ENCODE data around the gene ADAM22. TPM values are rescaled to one million over a fixed set of nuclear protein-coding genes. Genes with fewer than 3 reads are reported as not detected.
"Not testable (repeated sequence)": the region's sequence is repeated elsewhere in the genome, so short reads cannot be mapped to it uniquely, and the experiment has no call there.

Gene ADAM22, protein sequence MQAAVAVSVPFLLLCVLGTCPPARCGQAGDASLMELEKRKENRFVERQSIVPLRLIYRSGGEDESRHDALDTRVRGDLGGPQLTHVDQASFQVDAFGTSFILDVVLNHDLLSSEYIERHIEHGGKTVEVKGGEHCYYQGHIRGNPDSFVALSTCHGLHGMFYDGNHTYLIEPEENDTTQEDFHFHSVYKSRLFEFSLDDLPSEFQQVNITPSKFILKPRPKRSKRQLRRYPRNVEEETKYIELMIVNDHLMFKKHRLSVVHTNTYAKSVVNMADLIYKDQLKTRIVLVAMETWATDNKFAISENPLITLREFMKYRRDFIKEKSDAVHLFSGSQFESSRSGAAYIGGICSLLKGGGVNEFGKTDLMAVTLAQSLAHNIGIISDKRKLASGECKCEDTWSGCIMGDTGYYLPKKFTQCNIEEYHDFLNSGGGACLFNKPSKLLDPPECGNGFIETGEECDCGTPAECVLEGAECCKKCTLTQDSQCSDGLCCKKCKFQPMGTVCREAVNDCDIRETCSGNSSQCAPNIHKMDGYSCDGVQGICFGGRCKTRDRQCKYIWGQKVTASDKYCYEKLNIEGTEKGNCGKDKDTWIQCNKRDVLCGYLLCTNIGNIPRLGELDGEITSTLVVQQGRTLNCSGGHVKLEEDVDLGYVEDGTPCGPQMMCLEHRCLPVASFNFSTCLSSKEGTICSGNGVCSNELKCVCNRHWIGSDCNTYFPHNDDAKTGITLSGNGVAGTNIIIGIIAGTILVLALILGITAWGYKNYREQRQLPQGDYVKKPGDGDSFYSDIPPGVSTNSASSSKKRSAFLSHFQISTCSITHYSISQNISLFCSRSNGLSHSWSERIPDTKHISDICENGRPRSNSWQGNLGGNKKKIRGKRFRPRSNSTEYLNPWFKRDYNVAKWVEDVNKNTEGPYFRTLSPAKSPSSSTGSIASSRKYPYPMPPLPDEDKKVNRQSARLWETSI
- 1 to 10 TPM; 1.8 to 2.2 TPM for total RNA-seq

DNA sequence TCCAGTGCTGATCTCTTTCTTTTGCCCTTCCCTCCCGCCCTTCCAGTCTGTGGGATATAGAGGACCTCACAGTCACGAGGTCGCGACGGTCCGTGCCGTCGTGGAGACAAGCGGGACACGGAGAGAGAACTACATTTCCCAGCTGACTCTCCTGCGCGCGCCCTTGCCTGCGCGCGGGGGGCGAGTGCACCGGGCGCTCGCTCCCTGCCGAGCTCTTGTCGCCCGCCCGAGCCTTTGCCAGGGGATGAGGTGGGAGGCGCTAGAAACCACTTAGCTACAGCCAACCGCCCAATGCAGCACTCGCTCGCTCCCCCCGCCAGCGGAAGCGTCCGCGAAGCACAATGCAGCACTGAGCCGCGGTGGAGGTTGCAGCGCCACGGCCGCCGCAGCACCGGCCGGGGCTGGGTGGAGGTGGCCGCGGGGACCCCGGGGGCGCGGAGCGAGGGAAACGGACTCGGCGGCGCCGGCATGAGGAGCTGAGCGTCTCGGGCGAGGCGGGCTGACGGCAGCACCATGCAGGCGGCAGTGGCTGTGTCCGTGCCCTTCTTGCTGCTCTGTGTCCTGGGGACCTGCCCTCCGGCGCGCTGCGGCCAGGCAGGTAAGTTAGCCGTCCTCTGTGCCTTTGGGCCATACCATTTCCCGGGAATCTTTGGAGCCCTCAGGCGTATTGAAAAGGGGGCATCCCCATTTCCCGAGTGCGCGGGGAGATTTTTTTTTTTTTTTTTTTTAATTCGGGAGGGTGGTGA, at the start of gene ADAM22:
Gene ADAM22, plus strand, starts transcription at position 299 of the 746 bp plus-strand sequence. Its CDS starts 215 bp downstream, at position 514.
- Mint-ChIP-seq H3K4me1 (ENCODE audit: low read depth) (peaks cover 9% of the 10 kb centered on the region), H3K9me3 (no peaks in the 10 kb centered on the region), H3K36me3 (no peaks in the 10 kb centered on the region), H3K27ac (no peak within 1 kb of the TSS), H3K4me3 (peak within 1 kb of the TSS; percentile 81), H3K27me3 (peaks cover 5% of the 10 kb centered on the region)
- ChIA-PET POLR2A (interaction anchor here (0.7 to 1.3 kb wide), 2 partner anchors 58 to 1129 kb away, joined by 3 to 4 read pairs; partner anchors contain the start of genes DBF4 and SLC25A40), CTCF (interaction anchor here (0.5 to 1.2 kb wide), 4 partner anchors 121 to 1788 kb away, joined by 3 to 4 read pairs (median 3); no protein-coding TSS in a partner anchor)
- intact Hi-C loops (cut with micrococcal nuclease) = loop anchor here (1.0 to 5.0 kb wide), 4 partner anchors 58 to 717 kb away; partner anchors contain the start of genes CROT, DBF4, SLC25A40 and SRI
- DNase-seq = peak; percentile 89

DNA sequence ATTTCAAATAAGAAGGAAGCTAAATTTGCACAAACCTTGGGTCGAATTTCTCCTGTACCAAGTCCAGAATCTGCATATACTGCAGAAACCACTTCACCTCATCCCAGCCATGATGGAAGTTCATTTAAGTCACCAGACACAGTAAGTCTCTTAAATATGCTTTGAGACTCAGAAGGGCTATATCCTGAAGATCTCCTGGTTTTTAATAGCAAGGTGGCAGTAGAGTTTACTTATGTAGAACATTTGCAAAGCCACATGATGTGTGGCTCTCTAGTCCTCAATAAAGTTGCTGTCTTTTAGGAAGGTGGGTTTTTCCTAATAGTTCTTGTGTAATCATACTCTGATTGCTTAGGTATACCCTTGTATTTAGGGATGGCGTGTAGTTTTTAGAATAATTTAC, 49.0 kb upstream of the ADAM22 start:
- H3K4me1 Mint-ChIP-seq (ENCODE audit: low read depth) = peaks cover 14% of the 10 kb centered on the region
- CTCF ChIA-PET = interaction anchor here (1.0 to 4.0 kb wide), 4 partner anchors 9 to 469 kb away, joined by 3 to 35 read pairs (median 3); partner anchors contain the start of genes DBF4 and SLC25A40
- H3K36me3 Mint-ChIP-seq = peaks cover 47% of the 10 kb centered on the region
- H3K9me3 Mint-ChIP-seq = no peaks in the 10 kb centered on the region
- no peaks in the 10 kb centered on the region for H3K27me3 Mint-ChIP-seq
- H3K4me3 Mint-ChIP-seq = no peak overlapping the region
- intact Hi-C loops (cut with micrococcal nuclease) = loop anchor here (10.0 kb wide), 1 partner anchor 230 kb away; no protein-coding TSS in a partner anchor
- no peak for DNase-seq
- no peak overlapping the region for H3K27ac Mint-ChIP-seq
- POLR2A ChIA-PET = no interaction called here

DNA sequence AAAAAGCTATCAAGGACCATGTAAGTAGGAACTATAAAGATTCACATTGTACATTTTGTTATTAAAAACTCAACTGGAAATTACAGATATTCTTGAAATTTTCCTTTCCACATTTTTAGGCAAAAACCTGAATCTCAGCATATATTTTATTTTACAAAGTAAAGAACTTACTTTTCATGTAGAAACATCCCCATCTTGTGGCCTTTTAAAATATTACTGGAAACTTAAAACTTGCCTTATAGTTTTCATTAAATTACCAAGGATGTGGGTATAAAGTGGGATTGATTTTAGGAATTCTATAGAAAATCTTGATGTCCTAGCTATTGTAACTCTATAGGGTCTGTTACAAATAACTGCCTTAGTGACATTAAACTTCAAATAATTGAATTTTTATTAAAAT, 47.2 kb upstream of the ADAM22 start:
- ChIA-PET CTCF (interaction anchor here (1.0 to 4.0 kb wide), 7 partner anchors 8 to 574 kb away, joined by 3 to 35 read pairs (median 4); no protein-coding TSS in a partner anchor), POLR2A (no interaction called here)
- Mint-ChIP-seq H3K36me3 (peaks cover 37% of the 10 kb centered on the region), H3K4me1 (ENCODE audit: low read depth) (peaks cover 4% of the 10 kb centered on the region), H3K27ac (no peak overlapping the region), H3K9me3 (no peaks in the 10 kb centered on the region), H3K4me3 (no peak overlapping the region), H3K27me3 (no peaks in the 10 kb centered on the region)
- no peak for DNase-seq
- intact Hi-C loops (cut with micrococcal nuclease) = loop anchor here (1.0 to 10.0 kb wide), 3 partner anchors 89 to 381 kb away; no protein-coding TSS in a partner anchor

DNA sequence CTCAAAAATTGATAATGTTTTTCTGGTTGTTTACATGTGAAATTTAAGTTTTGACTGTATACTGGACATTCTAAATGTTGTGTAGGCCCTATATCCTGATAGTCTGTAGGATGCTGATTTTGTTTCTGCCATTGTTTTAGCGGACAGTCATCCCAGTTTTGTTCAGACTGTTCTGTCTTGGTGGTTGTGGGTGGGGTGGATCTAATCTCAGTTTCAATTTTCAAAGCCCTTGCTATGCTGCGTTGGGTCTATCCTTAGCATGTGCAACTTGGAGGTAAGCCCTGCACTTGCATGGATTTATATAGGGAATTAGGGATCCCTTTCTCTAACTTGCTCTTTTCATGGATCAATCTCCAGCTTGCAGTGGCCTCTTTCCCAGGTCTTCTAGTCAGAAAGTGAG, 38.7 kb upstream of the ADAM22 start:
- Mint-ChIP-seq H3K27me3 (no peaks in the 10 kb centered on the region), H3K9me3 (no peaks in the 10 kb centered on the region), H3K36me3 (peaks cover 32% of the 10 kb centered on the region), H3K27ac (no peak overlapping the region), H3K4me3 (no peak overlapping the region), H3K4me1 (ENCODE audit: low read depth) (peaks cover 5% of the 10 kb centered on the region)
- POLR2A ChIA-PET = no interaction called here
- no peak for DNase-seq
- intact Hi-C loops (cut with micrococcal nuclease) = no loop called here
- CTCF ChIA-PET = no interaction called here

DNA sequence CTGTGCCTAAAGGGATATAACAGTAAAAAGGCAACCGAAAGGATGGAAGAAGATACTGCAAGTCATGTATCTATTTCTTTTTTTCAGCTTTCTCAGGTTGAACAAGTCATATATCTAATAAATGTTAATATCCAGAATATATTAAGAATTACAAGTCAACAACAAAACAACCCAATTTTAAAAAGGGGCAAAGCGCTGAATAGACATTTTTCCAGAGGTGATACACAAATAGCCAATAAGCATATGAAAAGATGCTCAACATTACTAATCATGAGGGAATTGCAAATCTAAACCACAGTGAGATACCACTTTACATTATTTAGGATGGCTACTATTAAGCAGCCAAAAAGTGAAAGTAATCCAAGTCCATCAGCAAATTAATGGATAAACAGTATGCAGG, 34.8 kb upstream of the ADAM22 start:
- Mint-ChIP-seq H3K27me3 (no peaks in the 10 kb centered on the region), H3K9me3 (no peaks in the 10 kb centered on the region), H3K27ac (no peak overlapping the region), H3K4me3 (no peak overlapping the region), H3K36me3 (peaks cover 33% of the 10 kb centered on the region), H3K4me1 (ENCODE audit: low read depth) (peaks cover 2% of the 10 kb centered on the region)
- intact Hi-C loops (cut with micrococcal nuclease) = no loop called here
- DNase-seq = no peak
- CTCF ChIA-PET = no interaction called here
- POLR2A ChIA-PET = no interaction called here

DNA sequence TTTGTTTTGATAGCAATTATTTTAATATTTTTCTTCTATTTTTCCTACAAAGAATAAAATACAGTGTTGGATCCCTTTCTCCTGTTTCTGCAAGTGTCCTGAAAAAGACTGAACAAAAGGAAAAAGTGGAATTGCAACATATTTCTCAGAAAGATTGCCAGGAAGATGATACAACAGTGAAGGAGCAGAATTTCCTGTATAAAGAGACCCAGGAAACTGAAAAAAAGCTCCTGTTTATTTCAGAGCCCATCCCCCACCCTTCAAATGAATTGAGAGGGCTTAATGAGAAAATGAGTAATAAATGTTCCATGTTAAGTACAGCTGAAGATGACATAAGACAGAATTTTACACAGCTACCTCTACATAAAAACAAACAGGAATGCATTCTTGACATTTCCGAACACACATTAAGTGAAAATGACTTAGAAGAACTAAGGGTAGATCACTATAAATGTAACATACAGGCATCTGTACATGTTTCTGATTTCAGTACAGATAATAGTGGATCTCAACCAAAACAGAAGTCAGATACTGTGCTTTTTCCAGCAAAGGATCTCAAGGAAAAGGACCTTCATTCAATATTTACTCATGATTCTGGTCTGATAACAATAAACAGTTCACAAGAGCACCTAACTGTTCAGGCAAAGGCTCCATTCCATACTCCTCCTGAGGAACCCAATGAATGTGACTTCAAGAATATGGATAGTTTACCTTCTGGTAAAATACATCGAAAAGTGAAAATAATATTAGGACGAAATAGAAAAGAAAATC, 26.7 kb upstream of the ADAM22 start:
- H3K27ac Mint-ChIP-seq = not testable (repeated sequence)

DNA sequence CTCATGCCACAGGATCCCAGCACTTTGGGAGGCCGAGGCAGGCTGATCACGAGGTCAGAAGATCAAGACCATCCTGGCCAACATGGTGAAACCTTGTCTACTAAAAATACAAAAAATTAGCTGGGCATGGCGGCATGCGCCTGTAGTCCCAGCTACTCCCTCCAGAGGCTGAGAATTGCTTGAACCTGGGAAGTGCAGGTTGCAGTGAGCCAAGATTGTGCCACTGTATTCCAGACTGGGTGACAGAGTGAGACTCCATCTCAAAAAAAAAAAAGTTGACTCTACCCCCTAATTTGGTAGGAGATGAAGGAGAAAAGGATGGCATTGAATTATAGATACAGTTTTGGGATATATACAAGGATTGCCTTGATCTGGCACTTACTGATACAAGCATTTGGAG, 25.2 kb upstream of the ADAM22 start:
- intact Hi-C loops (cut with micrococcal nuclease); DNase-seq; H3K4me3 Mint-ChIP-seq; CTCF ChIA-PET; POLR2A ChIA-PET; H3K27ac Mint-ChIP-seq; H3K27me3 Mint-ChIP-seq; H3K4me1 Mint-ChIP-seq (ENCODE audit: low read depth); H3K9me3 Mint-ChIP-seq: not testable (repeated sequence)
- peaks cover 14% of the 10 kb centered on the region for H3K36me3 Mint-ChIP-seq

More for the DNA sequence above, 26.7 kb upstream of the ADAM22 start:
- POLR2A ChIA-PET; H3K4me1 Mint-ChIP-seq (ENCODE audit: low read depth); H3K9me3 Mint-ChIP-seq; intact Hi-C loops (cut with micrococcal nuclease); CTCF ChIA-PET; DNase-seq; H3K27me3 Mint-ChIP-seq; H3K4me3 Mint-ChIP-seq: not testable (repeated sequence)
- peaks cover 18% of the 10 kb centered on the region for H3K36me3 Mint-ChIP-seq

DNA sequence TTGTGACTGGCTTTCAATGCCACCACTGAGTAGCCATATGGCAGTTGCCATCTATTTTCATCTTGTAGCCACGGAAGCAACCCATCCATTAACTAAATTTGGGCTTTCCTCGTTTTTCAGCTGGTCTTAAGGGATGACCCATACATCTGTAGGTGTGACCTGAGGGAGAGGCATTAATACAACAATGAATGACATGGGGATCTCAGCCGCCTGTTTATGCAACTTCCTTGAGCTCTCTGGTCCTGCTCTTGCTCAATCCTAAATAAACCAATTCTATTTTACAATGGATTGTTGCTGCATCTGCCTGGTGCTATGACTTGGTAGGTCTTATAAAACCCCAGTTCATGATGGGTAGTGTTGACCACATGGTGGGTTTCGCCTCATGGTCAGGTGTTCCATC, 21.9 kb upstream of the ADAM22 start:
- Mint-ChIP-seq H3K27ac (no peak overlapping the region), H3K36me3 (peaks cover 8% of the 10 kb centered on the region), H3K9me3 (no peaks in the 10 kb centered on the region), H3K4me1 (ENCODE audit: low read depth) (no peaks in the 10 kb centered on the region), H3K27me3 (no peaks in the 10 kb centered on the region), H3K4me3 (no peak overlapping the region)
- no peak for DNase-seq
- intact Hi-C loops (cut with micrococcal nuclease) = no loop called here
- POLR2A ChIA-PET = no interaction called here
- CTCF ChIA-PET = no interaction called here

DNA sequence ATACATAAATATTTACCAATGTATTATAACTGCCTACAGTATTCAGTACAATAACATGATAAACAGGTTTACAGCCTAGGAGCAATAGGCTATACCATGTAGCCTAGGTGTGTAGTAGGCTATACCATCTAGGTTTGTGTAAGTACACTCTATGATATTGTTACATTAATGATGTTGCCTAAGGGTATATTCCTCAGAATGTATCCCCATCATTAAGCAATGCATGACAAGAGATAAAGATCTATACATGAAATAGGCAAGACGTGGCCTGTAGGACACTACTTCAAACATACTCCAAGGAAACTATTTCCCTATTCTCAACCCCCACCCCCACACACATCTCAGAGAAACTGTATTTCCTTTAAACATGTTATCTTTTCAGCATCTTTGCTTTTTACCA, 15.3 kb upstream of the ADAM22 start:
- Mint-ChIP-seq H3K4me1 (ENCODE audit: low read depth) (no peaks in the 10 kb centered on the region), H3K27me3 (peaks cover 4% of the 10 kb centered on the region), H3K27ac (no peak overlapping the region), H3K36me3 (no peaks in the 10 kb centered on the region), H3K4me3 (no peak overlapping the region), H3K9me3 (no peaks in the 10 kb centered on the region)
- DNase-seq = no peak
- ChIA-PET POLR2A (no interaction called here), CTCF (no interaction called here)
- intact Hi-C loops (cut with micrococcal nuclease) = no loop called here

DNA sequence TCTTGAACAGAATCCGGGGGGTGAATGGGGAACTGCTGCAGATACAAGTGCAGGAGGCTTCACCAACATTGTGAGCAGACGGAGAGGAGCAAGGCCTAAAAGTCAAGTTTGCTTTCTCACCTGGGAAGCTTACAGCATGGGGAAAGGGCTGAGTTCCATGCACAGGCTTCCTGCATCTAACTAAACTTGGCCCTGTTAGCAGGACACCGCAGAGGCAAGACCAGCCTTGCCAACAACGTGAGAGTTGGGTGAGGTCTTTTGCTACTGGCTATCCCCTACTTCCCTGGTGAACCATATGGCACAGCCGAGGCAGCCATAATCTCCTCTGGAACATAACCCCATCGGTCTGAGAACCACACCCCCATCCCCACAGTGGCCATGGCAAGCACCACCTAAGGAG, 14.2 kb upstream of the ADAM22 start:
- no peak for DNase-seq
- H3K9me3 Mint-ChIP-seq = no peaks in the 10 kb centered on the region
- CTCF ChIA-PET = no interaction called here

DNA sequence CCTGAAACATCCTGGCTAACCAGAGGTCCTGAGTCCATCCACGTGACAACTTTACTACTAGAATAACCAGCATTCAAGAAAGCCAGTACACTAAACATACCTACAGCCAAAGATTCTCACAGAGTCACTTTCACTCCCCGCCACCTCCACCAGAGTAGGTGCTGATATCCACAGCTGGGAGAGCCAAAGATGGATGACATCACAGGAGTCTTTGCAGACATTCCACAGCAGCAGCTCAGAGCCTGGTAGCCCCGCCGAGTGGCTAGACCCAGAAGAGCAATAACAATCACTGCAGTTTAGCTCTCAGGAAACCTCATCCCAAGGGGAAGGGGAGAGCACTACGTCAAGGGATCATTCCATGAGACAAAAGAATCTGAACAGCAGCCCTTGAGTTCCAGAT, 13.5 kb upstream of the ADAM22 start:
- POLR2A ChIA-PET = no interaction called here
- H3K36me3 Mint-ChIP-seq = no peaks in the 10 kb centered on the region
- H3K4me3 Mint-ChIP-seq = no peak overlapping the region
- H3K9me3 Mint-ChIP-seq = no peaks in the 10 kb centered on the region
- intact Hi-C loops (cut with micrococcal nuclease) = no loop called here
- no peak for DNase-seq
- H3K27me3 Mint-ChIP-seq = peaks cover 4% of the 10 kb centered on the region
- CTCF ChIA-PET = interaction anchor here (0.7 kb wide), 1 partner anchor 377 kb away, joined by 3 read pairs; no protein-coding TSS in a partner anchor
- no peak overlapping the region for H3K27ac Mint-ChIP-seq
- no peaks in the 10 kb centered on the region for H3K4me1 Mint-ChIP-seq (ENCODE audit: low read depth)

More for the DNA sequence above, 14.2 kb upstream of the ADAM22 start:
- H3K27me3 Mint-ChIP-seq = peaks cover 4% of the 10 kb centered on the region
- POLR2A ChIA-PET = no interaction called here
- no peaks in the 10 kb centered on the region for H3K36me3 Mint-ChIP-seq
- H3K4me1 Mint-ChIP-seq (ENCODE audit: low read depth) = no peaks in the 10 kb centered on the region
- H3K4me3 Mint-ChIP-seq = no peak overlapping the region
- intact Hi-C loops (cut with micrococcal nuclease) = no loop called here
- no peak overlapping the region for H3K27ac Mint-ChIP-seq

All from activated CD4-positive, alpha-beta memory T cell treated with anti-CD3 and anti-CD28 coated beads for 36 hours (primary cell).